ENCODE results near the gene PPP1R17.

Gene PPP1R17
- total RNA-seq, result 0 reads per million in 4 experiments

DNA sequence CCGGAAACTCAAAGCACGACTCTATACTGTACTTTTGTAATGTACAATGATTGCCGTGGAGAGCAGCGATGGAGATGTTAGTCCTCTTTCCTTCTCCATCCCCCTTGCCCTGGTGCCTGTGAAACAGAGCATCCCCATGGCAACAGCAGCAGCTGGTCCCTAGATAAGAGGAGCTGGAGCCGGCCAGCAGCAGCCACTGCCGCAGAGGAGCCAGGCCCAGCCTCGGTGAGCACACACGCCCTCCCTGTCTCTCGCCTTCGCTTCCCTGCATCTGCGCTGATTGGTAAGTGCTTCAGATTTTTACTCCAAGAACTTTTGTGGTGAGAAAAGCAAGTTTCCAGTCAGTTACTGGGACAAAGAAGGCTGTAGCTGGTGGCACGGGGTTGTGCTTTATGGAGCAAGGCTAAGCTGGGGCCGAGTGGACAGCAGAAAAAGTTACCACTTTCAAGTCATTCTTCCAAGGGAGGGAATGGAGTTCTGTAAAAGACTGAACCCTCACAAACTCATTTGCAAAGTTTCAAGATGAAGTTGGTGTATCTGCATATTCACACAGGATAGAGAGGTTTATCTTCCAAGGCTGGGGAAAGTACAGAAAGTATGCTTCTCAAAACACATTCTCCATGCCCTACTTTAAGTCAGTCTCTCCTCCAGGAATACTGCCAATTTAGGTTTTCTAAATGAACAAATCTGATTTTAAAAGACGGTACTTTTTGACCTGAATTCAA, at the start of gene PPP1R17:
TSS of gene PPP1R17 (plus strand) at position 192 of the 725 bp plus-strand sequence. CDS start 5,227 bp downstream, outside the sequence.
- no peak for DNase-seq

DNA sequence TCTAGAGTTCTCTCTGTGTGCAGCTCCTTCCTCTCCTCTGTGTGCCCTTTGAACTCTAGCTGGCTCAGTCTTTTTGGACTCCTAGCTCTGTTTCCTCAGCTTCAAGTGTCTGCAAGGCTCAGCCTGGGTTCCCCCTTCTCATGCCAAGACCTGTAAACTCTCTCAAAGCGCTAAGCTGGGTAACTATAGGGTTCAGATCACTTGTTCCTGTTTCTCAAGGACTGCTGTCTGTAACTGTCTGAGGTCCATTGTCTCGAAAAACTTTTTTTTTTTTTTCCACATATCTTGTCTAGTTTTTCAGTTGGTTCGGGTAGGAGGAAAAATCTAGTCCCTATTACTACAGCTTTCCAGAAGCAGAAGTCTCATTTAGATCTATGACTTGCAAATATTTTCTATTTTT, 46.6 kb upstream of the PPP1R17 start:
- no peak for DNase-seq

DNA sequence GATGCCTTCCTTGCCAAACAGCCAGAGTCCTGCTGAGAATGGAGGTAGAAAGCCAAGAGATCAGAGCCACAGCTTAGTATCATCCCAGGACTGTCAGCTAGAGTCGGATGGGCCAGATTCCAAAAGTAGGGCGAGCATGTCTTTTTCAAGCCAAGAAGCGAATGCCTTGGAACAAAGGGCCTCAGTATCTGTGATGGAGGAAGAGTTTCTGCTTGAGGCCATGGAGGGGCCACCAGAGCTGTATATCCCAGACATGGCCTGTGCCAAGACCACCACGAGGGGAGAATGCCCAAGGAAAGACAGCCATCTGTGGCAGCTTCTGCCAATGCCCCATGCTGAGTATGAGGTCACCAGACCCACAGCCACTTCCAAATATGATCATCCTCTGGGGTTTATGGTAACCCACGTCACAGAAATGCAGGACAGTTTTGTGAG, 44.3 kb upstream of the PPP1R17 start:
- no peak for DNase-seq

DNA sequence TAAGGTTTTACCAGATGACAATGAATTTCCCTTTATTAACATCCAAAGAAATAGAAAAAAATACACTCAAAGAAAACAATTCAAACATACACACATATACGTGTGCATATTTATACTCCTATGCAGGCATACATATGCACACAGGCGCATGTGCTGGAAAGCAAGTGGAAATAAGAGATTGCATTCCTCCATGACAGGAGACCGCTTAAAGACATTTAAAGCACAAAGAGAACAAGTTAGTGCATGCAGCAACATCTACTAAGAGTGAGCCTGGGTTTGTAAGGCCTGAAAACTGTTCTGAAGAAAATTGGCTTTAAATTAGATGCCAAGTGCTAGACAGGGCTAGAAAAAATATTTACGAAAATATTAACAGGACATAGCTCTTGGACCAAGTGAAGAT, 40.1 kb upstream of the PPP1R17 start:
- no peak for DNase-seq

DNA sequence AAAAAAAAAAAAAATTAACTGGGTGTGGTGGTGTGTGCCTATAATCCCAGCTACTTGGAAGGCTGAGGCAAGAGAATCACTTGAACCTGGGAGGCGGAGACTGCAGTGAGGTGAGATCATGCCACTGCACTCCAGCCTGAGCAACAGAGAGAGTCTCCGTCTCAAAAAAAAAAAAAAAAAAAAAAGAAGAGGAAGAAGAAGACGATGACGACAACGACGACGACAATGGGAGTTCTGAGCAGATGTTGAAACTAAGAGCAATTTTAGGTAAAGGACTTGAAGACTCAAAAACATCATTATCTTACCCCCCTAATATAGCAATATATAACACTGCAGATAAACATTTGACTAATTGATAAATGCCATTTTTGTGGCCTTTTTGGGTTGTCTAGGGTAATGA, 39.5 kb upstream of the PPP1R17 start:
- no peak for DNase-seq

DNA sequence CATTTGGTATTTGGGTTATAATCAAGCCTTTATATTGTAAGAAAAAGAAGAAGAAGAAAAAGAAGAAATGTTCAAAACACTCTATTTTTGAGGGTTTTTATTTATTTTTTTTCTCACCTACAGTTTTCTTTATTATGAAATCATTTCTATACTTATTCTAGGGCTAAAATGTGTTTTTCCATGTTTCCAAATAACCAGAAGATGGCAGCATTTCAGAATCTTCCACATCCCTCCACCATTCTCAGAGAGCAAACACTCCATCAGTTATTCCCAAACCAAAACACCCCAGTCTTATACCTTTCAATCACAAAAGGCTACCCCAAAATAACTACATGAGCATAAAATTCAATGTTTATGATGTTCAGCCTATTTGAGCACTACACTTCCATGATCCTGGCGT, 38.7 kb upstream of the PPP1R17 start:
- DNase-seq, result no peak

DNA sequence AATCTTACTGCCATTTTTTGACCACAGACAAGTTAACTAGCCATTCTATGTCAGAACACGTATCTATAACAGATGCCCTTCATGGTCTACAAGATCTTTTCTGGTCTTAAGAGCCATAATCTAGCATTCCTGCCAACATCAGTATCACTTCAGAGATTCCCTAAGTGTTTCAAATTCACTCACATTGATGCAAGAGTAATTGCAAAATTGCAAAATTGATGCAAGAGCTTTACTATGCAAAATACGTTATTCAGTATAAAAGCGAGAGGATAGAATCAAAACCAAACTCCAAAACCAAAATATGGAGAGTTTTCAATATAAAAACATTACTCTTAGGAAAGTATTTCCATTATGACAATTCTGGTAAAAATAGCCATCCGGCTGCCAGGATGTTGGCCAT, 38.1 kb upstream of the PPP1R17 start:
- no peak for DNase-seq

DNA sequence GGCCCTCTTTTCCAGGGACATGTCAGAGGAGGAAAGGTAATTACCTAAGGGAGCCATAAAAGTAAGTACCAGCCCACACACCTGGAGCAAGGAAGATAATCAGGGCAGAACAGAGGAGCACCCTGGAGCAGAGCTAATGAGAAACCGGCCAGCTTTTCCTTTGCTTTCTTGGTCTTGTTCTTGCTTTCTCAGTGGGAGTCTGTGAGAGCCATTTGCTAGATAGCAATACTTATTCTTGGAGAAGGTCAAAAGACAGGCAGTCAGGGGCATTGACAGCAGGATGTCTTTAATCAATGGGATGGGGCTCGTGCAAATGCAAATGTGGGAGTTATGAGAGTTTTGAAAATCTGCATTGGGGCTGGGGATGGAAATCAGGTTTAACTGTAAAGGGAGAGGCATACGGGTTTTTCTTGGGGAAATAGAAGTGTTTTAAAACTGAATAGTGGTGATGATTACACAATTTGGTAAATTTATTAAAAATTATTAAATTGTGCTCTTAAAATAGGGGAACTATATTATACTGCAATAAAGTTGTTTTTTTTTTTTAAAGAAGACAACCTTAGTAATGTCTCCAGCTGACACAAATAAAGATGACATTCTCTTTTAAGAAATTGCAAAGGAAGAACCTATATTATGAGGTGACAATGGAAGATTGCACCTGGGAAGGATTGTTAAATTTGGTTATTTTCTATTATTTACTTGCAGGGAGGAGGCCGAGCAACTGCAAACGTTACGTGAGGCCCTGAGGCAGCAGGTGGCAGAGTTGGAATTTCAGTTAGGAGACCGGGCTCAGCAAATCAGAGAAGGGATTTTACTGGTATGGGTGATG, 35.6 kb upstream of the PPP1R17 start:
- DNase-seq, result no peak

DNA sequence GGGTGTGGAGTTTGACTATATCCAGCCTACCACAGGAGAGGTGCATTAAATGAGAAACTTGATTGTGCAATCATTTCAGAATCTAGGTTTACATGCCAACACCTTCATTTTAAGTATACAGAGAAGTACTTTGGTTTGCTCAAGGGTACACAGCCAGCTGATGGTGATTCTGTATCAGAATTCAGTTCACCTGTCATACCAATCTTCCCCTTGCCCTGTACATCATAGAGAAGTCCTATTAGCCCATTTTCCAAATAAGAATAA, 35.0 kb upstream of the PPP1R17 start:
- DNase-seq, result no peak

DNA sequence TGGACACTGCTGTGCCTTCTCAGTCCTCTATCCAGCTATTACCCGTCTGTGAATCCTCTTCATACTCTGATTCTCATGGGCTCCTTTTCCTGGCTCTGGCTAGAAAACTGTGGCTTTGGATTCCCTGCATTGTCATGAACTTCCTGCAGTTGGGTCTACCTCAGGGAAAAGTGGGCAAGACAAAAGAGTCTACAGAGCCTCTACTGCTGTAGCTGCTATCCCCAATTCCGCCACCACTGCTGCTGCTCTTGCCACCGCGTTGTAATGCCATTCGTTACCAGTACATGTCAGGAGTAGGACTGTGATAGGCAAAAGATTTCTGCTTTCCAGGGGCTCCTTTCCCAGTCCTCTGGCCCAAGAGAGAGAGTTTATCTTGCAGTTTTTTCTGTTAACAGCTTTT, 23.9 kb upstream of the PPP1R17 start:
- DNase-seq, result no peak

DNA sequence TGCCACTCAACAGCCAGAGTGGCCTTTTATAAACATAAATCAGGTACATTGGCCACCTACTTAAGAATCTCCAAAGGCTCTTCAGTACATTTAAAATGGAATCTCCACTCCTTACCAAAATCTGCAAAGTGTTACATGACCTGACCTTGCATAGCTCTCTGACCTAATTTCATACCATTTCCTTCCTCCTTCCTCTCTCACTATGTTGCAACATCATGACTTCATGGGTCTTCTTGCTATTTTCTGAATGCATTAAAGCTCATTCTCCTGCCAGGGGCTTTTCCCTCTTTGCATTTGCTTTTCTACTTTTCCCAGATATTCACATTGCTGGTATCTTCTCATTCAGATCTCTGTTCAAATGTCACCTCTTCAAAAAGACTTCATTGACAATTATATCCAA, 22.1 kb upstream of the PPP1R17 start:
- DNase-seq, result no peak

DNA sequence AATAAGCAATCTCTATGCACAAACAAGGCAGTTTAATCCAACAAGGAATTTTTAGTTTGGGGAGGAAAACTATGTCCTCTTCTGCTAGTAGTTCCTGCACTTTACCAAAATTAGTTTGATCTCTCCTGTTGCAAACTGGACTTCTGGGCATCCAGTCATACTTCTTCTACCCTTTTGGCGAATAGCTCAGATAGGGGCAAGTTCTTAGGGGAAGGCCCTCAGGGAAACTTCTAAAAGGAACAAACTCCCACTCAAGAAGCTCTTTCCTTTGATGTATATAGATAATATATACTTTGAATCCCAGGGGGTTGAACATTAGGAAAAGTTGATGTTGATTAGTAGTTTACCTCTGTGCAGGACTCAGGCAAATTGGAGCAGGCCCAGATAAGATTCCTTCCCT, 21.5 kb upstream of the PPP1R17 start:
- no peak for DNase-seq

DNA sequence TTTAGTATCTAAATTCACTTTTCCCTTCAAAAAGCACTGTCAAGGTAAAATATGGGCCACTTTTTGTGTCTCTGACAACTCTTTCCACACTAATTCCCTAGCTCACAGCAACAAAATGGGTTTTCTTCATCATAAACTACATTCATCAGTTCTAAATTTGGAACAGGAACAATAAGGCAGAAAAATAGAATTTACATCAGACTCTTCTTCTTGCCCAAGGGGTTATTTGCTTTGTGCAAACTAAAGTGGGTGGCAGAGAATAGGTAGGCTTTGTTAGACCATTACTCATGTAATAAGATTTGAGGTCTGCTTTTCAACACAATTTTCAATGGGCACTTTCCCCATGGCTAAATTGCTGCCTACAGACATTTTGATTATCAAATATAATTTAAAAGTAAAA, 17.6 kb upstream of the PPP1R17 start:
- DNase-seq, result no peak

DNA sequence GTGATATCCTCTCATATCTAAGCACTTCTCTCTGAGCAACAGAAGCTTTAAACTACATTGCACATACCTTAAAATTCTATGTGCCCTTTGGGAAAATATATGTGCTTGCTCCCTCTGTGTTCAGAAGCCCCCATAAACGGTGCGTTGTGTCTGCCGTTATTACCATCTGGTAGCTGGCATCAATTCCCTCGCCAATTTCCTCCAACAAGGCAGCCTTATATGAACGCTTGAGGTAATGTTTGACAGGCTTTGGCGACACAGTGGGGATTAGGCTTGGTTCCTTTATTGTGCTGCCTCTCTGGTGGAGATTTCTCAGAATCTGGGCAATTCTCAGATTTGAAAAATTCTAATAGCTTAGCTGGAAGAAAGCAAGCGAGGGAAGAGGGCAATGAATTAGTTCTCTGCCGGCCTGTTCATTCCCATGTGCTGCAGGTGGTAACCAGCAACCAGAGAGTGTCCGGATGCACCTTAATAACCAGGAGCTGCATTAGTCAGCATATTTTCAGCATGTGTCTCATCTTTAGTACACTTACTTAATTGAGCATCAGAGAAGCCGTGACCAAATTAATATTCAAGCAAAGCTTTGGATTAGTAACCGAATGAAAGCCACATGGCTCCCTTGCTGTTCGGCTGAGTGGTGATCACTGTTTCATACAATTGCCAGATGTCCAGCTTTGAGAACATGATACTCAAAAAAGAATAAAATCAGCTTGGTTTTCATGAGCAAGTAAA, 7.3 kb upstream of the PPP1R17 start:
- no peak for DNase-seq

DNA sequence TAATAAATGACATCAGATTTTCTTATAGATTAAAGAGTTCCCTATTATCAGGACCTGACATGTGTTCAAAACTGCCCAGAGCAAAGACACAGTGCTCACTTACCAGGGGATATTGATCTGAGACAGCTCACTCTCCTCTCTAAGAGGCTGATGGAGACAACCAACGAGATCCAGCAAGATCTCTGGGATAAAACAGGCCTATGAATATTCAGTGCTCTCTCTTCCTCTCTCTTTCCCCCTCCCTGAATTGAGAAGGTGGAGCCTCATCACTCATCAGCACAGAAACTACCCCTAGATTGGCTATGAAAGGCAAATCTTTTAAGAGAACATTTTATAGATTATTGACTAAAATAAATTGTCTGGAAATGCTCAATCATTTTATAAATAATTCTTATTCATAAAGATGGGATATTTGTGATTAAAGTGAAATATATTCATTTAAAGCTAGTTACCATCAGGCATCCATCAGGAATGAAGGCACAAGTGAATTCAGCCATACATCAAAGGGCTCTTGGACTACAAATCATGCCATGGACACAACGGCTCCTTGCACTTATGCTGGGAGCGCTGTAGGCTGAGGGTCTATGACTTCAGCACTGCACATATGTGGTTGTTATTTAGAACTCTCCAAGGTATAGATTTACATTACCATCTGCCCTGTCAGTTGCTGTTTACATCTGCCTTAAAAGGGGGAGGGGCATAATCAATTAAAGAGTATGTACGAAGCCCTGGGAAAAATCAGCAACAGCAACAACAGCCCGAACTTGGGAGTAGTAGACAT, 3.4 kb upstream of the PPP1R17 start:
- no peak for DNase-seq

DNA sequence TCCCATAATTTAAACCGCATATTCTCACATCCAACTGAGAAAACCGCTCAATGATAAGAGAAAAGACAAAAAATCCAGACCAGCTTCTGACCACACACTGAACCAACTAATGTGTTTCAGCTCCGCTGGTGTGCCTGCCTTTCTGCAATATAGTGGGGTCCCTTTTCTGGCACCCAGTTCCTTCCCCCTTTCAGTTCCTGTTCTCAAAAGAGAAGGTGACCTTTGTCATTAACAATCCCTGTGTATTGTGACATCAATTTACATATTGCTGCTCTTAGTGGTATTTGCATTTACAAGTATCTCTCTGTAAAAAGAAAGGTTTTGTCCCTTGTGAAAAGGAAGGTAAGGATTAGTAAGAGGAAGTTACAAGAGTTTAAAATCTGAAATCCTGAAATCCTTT, 1.4 kb downstream of the PPP1R17 start:
- no peak for DNase-seq

DNA sequence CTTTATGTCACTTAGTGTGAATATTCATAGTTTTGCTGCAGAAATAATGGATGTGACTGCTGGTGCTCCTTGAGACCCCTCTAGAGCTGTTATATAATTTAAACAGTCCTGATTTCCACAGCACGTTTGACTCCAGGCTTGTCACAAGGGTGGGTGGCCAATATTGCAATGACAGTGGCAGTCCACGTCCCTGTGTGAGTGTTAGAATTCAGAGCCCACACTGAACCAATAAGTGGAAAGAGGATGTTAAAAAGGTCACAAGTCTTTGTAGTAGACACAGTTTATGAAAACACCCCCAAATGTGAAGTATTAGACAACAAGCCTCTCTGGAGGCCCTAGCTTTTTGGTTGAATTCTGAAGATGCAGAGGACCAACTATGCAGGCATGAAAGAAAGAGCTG, 2.0 kb downstream of the PPP1R17 start:
- DNase-seq, result no peak

DNA sequence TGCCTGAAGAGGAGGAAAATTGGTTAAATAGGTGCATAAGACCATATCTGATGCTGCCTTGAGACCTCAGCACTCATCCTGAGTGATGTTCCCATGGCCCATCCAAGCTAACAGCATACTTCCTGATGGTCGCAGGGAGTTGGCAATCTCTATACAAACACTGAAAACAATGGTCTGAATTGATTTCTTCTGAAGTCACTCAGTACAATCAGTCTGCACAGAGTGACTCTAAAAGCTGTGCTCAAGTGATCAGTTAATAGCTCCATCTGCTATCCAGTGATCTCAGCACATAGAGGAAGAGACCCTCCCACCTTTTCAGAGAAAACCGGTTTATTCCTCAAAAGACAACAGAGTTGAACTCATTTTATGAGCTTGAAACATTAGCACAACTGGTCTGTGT, 3.9 kb downstream of the PPP1R17 start:
- DNase-seq, result no peak

DNA sequence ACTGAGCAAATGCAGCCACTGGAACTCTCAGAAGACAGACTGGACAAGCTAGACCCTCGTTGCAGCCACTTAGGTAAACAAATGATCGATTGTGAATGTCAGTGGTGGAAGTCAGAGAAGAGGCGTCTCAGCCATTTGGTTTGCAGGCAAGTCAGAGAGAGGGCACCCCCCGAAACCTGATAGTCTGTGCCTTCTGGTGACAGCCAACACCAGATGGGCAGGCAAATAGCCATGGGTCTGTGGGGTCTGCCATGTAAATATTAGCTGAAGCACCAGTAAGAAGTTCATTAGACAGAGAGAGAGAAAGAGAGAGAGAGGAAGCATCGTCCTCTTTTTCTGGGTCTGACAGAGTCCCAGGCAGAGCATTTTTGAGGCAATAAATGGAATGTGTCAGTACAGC, 5.4 kb downstream of the PPP1R17 start:
- no peak for DNase-seq

DNA sequence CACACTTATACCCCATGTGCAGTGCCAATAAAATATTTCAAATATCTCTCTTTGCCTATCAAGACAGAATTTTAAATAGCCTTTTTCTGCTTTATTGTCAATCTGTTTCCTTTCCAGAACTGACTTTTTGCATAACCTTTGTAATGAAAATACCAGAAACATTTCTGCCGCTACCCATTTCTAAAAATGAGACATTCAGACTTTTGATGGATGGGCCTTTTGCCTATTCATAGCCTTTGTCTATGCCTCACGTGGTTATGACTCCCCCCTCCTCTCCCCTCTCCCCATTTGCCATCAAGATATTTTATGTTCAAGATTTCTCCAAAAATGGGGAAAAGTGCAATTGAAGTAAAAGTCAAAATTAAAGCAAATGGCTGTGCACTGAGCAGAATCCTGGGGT, 5.9 kb downstream of the PPP1R17 start:
- no peak for DNase-seq

DNA sequence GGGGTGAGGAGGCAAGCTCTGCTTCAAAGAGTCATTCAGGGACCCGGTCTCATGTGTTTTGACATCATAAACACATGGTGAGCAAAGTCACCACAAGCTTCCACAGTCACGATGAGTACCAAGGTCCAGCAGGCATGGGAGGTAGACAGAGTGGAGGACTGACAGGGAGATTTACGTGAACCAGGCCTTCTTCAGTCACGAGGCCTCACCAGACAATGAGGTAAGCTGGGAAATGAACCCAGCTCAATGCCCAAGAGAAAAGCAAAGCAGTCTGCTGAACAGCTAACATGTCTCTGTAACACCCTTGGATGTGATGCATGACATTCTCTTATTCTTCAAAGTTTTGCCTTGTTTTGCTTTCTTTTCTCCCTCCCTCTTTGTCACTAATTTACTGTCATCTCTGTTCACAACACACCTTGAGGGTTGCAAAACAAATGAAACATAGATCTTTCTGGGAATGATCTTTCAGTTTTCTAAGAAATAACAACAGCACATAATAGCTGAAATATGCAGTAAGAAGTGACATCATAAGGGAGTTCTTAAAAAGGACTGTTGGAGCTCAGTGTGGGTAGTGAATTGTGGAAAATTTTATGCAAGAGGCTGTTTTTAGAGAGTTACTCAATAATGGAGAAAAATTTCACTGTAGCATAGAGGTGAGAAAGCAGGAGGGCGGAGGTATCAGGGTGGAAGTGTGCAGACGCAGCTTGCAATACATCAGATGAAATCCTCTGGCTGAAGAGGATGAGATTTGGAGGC, 9.0 kb downstream of the PPP1R17 start:
- no peak for DNase-seq

DNA sequence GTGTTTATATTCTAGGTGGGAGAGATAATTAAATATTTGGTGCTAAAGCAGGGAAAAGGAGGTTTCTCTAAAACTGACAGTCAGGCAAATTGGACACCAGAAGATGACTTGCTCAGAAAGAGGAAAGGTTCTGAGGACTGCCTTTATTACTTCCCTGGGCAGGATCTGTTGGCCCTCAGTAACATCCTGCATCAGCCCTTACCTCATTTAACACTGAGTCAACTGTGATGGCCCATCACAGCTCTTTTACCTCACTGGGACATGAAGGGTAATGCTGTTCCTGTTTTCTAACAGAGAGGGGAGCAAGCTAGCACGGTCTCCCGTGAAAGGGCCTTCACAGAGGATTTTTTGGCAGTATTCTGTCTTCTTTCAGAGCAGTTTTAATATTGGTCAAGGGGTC, 12.0 kb downstream of the PPP1R17 start:
- DNase-seq, result no peak

Data from effector CD8-positive, alpha-beta T cell (primary cell).